Measurements from ENCODE around the gene CYP2A7.

The CYP2A7 gene

GRCh38 chr19:40864739-40865496 is 17.1 kb downstream of the CYP2A7 start (continued):
- TF ChIP-seq PATZ1 (tag by site-specific recombination; IDR thresholded peaks at IDR 0.05), result peak; percentile 49; the same call in 1 of the 2 replicates
- TF ChIP-seq, protein P1, sequence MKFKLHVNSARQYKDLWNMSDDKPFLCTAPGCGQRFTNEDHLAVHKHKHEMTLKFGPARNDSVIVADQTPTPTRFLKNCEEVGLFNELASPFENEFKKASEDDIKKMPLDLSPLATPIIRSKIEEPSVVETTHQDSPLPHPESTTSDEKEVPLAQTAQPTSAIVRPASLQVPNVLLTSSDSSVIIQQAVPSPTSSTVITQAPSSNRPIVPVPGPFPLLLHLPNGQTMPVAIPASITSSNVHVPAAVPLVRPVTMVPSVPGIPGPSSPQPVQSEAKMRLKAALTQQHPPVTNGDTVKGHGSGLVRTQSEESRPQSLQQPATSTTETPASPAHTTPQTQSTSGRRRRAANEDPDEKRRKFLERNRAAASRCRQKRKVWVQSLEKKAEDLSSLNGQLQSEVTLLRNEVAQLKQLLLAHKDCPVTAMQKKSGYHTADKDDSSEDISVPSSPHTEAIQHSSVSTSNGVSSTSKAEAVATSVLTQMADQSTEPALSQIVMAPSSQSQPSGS (tag by site-specific recombination; IDR thresholded peaks at IDR 0.05; ENCODE audit: low read depth), result peak; percentile 95
- TF ChIP-seq BCL6B (tag by site-specific recombination; IDR thresholded peaks at IDR 0.05), result peak; percentile 78
- TF ChIP-seq, protein P2, sequence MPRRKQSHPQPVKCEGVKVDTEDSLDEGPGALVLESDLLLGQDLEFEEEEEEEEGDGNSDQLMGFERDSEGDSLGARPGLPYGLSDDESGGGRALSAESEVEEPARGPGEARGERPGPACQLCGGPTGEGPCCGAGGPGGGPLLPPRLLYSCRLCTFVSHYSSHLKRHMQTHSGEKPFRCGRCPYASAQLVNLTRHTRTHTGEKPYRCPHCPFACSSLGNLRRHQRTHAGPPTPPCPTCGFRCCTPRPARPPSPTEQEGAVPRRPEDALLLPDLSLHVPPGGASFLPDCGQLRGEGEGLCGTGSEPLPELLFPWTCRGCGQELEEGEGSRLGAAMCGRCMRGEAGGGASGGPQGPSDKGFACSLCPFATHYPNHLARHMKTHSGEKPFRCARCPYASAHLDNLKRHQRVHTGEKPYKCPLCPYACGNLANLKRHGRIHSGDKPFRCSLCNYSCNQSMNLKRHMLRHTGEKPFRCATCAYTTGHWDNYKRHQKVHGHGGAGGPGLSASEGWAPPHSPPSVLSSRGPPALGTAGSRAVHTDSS (tag by site-specific recombination; IDR thresholded peaks at IDR 0.05), result 0 out of 2 replicates have a peak, but pooled peaks have one; percentile 7
- peak; percentile 19; the same call in 1 of the 2 replicates for TF ChIP-seq WT1 (tag by site-specific recombination; IDR thresholded peaks at IDR 0.05)
- peak; percentile 73 for TF ChIP-seq ZNF335 (tag by site-specific recombination; conservative IDR thresholded peaks at IDR 0.05)

DNA sequence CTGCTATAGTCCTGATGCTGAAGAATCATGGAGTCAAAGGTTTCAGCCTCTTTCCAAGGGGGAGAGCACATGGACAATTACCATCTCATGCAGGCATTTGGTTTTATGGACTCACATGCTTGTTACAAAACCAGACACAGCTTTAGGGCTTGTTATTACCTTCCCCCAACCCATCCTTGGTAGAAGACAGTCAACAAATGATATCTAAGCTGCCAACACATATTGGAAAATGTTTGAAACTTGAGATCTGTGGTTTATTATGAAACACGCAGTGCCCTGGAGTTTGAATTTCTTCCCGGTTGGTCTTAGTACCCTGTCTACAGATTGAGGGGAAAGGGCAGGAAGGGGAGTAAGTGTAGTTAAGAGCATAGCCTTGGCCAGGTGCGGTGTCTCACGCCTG is 19.2 kb downstream of the CYP2A7 start:
- peaks cover 17% of the 10 kb centered on the region for H3K4me1 ChIP-seq (ENCODE audit: control insufficient read depth, insufficient read depth, low read length)
- CTCF ChIA-PET, result interaction anchor here (0.6 to 1.8 kb wide), 13 partner anchors 9 to 1412 kb away, joined by 3 to 5 read pairs (median 4); no protein-coding TSS in a partner anchor
- POLR2A ChIA-PET, result interaction anchor here (0.8 to 0.9 kb wide), 2 partner anchors 58 to 112 kb away, joined by 3 to 4 read pairs; partner anchors contain the start of gene ACTMAP
- H3K9me3 ChIP-seq (ENCODE audit: control insufficient read depth, insufficient read depth, low read depth, low read length), result no peaks in the 10 kb centered on the region
- peak overlapping the region; percentile 47; the same call in 1 of the 2 replicates for H3K27ac ChIP-seq (ENCODE audit: extremely low read depth, low read depth, low read length)
- H3K4me3 ChIP-seq (ENCODE audit: low read depth, low read length), result no peak overlapping the region
- no peaks in the 10 kb centered on the region; a peak in 1 of 3 replicates for H3K36me3 ChIP-seq (ENCODE audit: control insufficient read depth in 2 of 2, insufficient read depth in 1 of 2, low read length in 2 of 2)
- TF ChIP-seq, protein P3, sequence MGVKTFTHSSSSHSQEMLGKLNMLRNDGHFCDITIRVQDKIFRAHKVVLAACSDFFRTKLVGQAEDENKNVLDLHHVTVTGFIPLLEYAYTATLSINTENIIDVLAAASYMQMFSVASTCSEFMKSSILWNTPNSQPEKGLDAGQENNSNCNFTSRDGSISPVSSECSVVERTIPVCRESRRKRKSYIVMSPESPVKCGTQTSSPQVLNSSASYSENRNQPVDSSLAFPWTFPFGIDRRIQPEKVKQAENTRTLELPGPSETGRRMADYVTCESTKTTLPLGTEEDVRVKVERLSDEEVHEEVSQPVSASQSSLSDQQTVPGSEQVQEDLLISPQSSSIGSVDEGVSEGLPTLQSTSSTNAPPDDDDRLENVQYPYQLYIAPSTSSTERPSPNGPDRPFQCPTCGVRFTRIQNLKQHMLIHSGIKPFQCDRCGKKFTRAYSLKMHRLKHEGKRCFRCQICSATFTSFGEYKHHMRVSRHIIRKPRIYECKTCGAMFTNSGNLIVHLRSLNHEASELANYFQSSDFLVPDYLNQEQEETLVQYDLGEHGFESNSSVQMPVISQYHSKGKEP (tag by site-specific recombination; IDR thresholded peaks at IDR 0.05), result no peak
- no peak for TF ChIP-seq ZBTB48 (tag by site-specific recombination; IDR thresholded peaks at IDR 0.05)
- peak; percentile 46; the same call in 1 of the 2 replicates for TF ChIP-seq ZNF449 (tag by site-specific recombination; IDR thresholded peaks at IDR 0.05)
- TF ChIP-seq KLF7 (tag by site-specific recombination; IDR thresholded peaks at IDR 0.05; ENCODE audit: borderline replicate concordance), result 0 out of 2 replicates have a peak, but pooled peaks have one; percentile 26
- TF ChIP-seq, protein P4, sequence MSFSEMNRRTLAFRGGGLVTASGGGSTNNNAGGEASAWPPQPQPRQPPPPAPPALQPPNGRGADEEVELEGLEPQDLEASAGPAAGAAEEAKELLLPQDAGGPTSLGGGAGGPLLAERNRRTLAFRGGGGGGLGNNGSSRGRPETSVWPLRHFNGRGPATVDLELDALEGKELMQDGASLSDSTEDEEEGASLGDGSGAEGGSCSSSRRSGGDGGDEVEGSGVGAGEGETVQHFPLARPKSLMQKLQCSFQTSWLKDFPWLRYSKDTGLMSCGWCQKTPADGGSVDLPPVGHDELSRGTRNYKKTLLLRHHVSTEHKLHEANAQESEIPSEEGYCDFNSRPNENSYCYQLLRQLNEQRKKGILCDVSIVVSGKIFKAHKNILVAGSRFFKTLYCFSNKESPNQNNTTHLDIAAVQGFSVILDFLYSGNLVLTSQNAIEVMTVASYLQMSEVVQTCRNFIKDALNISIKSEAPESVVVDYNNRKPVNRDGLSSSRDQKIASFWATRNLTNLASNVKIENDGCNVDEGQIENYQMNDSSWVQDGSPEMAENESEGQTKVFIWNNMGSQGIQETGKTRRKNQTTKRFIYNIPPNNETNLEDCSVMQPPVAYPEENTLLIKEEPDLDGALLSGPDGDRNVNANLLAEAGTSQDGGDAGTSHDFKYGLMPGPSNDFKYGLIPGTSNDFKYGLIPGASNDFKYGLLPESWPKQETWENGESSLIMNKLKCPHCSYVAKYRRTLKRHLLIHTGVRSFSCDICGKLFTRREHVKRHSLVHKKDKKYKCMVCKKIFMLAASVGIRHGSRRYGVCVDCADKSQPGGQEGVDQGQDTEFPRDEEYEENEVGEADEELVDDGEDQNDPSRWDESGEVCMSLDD (tag by site-specific recombination; IDR thresholded peaks at IDR 0.05), result no peak
- TF ChIP-seq ZFHX2 (tag by site-specific recombination; conservative IDR thresholded peaks at IDR 0.05), result no peak
- TF ChIP-seq ZNF366 (tag by site-specific recombination; conservative IDR thresholded peaks at IDR 0.05), result peak; percentile 71
- no peak for TF ChIP-seq ZNF174 (tag by site-specific recombination; IDR thresholded peaks at IDR 0.05)
- peak; percentile 51 for TF ChIP-seq ZXDB (tag by site-specific recombination; IDR thresholded peaks at IDR 0.05)
- no peak for TF ChIP-seq ZNF423 (tag by site-specific recombination; IDR thresholded peaks at IDR 0.05)
- no peak for TF ChIP-seq ZNF843 (tag by site-specific recombination; IDR thresholded peaks at IDR 0.05)
- TF ChIP-seq, protein P5, sequence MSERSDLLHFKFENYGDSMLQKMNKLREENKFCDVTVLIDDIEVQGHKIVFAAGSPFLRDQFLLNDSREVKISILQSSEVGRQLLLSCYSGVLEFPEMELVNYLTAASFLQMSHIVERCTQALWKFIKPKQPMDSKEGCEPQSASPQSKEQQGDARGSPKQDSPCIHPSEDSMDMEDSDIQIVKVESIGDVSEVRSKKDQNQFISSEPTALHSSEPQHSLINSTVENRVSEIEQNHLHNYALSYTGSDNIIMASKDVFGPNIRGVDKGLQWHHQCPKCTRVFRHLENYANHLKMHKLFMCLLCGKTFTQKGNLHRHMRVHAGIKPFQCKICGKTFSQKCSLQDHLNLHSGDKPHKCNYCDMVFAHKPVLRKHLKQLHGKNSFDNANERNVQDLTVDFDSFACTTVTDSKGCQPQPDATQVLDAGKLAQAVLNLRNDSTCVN (tag by site-specific recombination; optimal IDR thresholded peaks at IDR 0.05), result no peak
- TF ChIP-seq, protein P6, sequence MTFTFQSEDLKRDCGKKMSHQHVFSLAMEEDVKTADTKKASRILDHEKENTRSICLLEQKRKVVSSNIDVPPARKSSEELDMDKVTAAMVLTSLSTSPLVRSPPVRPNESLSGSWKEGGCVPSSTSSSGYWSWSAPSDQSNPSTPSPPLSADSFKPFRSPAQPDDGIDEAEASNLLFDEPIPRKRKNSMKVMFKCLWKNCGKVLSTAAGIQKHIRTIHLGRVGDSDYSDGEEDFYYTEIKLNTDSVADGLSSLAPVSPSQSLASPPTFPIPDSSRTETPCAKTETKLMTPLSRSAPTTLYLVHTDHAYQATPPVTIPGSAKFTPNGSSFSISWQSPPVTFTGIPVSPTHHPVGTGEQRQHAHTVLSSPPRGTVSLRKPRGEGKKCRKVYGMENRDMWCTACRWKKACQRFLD (tag by site-specific recombination; IDR thresholded peaks at IDR 0.05), result no peak
